HG02623 (cell line): Measurements from ENCODE around the gene CAMK1D.

ENCODE experiments used
- ATAC-seq: cut with Tn5 transposase; IDR thresholded peaks from one replicate; pipeline ENCODE4 v1.9.1; 2021; ENCODE audit warnings: moderate library complexity; ENCODE audit not compliant: unreplicated experiment

The CAMK1D gene

DNA sequence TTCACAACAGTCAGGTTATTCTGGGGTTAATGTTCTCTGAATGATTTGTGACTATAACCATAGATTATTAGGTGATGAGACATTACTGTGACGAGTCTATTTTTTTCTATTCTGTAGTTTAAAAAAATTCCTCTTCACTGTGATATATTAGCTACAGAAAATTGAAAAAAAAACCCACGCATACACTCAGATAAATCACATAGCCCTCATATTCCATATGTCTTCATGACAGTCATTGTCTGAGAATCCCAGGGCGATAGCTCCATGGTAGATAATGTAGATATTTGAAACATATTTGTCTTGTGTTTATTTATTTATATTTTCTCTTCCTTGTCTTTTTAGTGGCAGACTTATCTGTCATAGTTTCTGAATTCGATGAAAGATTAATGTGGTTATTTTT lies 110.0 kb downstream of the CAMK1D start:
- ATAC-seq, result no peak

DNA sequence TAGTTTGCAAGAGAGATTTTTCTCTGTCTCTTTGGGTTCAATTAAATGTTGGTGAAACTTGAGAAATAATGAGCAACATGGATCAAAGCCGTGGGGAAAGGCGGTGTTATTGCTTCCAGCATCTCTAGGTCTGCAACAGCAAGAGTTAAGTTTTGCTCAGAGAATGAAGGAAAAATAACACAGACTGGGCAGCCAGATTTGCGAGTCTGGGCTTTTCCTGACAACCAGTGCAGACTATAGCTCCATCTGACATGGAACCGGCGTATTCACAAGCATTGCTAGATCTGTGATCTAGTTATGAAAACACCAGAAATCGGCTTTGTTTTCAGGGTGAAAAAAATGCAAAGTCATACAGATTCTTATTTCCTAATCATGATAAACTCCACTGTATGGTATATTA lies 110.4 kb downstream of the CAMK1D start:
- no peak for ATAC-seq

- no peak for ATAC-seq
Measured at GRCh38 chr10:12463459-12463838, 114.1 kb downstream of the CAMK1D start.

GRCh38 chr10:12465385-12466136 lies 116.2 kb downstream of the CAMK1D start:
- ATAC-seq, result no peak

- ATAC-seq, result no peak
Measured at GRCh38 chr10:12466704-12467305, 117.5 kb downstream of the CAMK1D start.

DNA sequence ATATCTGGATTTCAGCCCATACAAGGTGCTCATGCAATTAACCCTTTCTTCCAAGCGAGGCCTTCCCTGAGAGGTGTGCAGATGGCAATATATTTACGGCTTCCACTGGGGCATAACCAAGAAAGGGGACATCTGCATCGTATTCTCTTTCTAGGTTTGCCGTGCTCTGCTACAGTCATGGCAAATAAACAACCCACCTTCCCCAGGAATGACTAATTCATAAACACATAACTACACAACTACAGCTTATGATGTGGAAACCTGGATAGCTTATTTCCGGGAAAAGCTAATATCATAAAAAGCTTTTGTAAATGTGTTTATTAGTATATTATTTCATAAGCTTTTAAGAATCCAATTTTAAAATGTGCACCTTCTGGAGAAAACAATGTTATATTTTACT lies 120.0 kb downstream of the CAMK1D start:
- no peak for ATAC-seq

GRCh38 chr10:12470719-12471118 lies 121.4 kb downstream of the CAMK1D start:
- ATAC-seq, result no peak

GRCh38 chr10:12471135-12471534 lies 121.8 kb downstream of the CAMK1D start:
- ATAC-seq, result no peak

DNA sequence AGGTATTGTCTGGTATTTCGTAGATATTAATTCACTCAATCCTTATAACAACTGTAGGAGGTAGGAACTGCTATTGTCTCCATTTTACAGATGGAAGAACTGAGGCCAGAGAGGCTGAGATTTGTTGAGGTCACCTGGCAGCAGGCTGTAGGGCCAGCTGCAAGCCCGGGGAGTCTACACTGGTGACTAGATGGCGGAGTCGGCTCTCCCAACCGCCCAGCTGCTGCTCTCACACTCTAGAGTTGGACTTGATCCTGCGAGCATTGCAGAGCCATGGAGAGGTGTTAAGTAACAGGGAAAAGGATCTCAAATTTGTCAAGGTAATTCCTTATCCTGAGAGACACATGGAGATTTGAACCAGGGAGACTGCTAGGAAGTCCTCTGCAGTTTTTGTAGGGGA lies 124.1 kb downstream of the CAMK1D start:
- no peak for ATAC-seq

DNA sequence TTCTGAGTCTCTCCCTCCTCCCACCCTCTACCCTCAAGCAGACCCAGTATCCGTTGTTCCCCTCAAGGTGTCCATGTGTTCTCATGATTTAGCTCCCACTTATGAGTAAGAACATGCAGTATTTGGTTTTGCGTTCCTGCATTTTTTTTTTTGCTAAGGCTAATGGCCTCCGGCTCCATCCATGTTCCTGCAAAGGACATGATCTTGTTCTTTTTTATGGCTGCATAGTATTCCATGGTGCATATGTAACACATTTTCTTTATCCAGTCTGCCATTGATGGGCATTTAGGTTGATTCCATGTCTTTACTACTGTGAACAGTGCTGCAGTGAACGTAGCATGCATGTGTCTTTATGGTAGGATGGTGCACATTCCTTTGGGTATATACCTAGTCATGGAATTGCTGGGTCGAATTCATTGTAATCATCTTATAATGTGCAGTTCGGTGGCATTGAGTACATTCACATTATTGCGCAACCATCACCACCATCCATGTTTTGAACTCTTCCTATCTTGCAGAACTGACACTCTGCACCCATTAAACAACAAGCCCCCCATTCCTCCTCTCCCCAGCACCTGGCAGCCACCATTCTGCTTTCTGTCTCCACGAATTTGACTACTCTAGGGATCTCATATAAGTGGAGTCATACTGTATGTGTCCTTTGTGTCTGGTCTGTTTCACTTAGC lies 125.5 kb downstream of the CAMK1D start:
- ATAC-seq, result no peak

GRCh38 chr10:12476656-12477055 lies 127.3 kb downstream of the CAMK1D start:
- ATAC-seq, result no peak

- ATAC-seq, result no peak
Measured at GRCh38 chr10:12479437-12479844, 130.1 kb downstream of the CAMK1D start.

DNA sequence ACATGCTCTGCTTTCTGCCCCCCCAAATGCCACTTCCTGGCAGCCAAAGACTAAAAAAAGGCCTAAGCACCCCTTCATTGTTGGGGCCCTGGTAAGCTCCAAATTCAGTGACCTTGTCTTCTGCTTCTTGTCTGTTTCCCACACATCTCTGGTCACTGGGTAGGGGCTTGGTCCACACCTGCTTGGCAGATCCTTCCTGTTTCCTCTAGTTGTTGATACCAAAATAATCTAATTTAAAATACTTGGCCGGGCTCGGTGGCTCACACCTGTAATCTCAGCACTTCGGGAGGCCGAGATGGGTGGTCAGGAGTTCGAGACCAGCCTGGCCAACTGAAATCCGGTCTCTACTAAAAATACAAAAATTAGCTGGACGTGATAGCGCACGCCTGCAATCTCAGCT lies 130.6 kb downstream of the CAMK1D start:
- ATAC-seq, result no peak

- no peak for ATAC-seq
Measured at GRCh38 chr10:12480440-12480839, 131.1 kb downstream of the CAMK1D start.

DNA sequence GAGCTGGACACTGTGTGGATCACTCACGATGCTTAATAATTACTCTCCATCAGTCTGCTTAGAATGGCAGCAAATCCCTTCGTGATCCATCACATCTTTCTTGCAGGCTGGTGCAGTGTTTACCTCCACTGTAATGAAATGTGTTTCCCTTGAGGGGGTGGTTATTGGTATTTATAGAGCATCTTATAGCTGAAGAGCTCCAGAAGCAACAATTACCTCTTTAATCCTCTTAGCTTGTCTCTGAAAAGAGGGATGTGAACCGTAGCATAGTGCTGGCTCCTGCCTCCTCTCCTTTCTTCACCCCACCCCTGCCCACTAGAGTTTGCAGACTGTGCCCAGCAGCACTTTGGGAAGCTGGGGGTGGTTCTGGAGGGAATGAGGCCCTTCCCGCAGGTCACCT lies 132.6 kb downstream of the CAMK1D start:
- no peak for ATAC-seq

- no peak for ATAC-seq
Measured at GRCh38 chr10:12482587-12482986, 133.2 kb downstream of the CAMK1D start.

DNA sequence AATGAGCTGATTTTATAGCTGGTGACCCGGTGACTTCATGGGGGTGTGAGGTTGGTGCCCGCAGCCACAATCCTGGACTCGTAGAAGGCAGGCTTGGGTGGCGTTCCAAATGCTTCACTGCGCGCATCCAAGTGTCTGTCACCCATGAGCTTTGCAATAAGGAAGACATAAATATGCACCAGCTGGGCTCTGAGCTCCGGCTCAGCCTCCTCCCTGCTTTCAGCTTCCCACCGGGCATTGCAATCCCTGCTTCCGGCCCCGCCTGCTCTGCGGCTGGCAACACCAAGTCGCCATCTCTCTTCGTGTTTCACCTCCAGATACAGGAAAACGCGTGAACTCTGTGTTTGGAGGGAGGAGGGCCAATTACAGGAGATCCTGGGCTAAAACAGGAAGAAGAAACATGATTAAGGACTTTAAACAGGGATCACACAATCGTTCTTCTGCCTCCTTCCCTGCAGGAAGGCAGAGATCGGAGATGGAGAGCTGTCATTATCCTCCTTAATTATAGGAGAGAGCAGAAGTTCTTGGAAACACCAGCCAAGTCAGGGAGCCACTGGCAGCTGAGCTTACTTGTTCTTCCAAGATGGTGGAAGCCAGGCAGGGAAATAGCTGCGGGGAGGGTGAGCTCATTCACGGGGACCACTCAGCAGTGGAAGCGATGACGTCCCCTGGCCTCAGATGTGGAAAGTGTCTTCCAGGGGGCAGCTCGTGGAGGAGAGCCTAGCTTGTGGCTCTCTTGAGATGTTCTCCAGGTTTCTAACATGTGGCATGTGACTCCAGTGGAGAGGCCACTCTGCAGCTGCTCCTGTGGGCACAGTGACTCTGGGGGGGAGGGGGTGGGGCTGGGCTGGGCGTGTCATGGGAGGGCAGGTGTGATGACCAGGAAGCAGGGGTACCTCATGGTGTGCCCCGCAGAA lies 134.9 kb downstream of the CAMK1D start:
- peak; percentile 12 for ATAC-seq

DNA sequence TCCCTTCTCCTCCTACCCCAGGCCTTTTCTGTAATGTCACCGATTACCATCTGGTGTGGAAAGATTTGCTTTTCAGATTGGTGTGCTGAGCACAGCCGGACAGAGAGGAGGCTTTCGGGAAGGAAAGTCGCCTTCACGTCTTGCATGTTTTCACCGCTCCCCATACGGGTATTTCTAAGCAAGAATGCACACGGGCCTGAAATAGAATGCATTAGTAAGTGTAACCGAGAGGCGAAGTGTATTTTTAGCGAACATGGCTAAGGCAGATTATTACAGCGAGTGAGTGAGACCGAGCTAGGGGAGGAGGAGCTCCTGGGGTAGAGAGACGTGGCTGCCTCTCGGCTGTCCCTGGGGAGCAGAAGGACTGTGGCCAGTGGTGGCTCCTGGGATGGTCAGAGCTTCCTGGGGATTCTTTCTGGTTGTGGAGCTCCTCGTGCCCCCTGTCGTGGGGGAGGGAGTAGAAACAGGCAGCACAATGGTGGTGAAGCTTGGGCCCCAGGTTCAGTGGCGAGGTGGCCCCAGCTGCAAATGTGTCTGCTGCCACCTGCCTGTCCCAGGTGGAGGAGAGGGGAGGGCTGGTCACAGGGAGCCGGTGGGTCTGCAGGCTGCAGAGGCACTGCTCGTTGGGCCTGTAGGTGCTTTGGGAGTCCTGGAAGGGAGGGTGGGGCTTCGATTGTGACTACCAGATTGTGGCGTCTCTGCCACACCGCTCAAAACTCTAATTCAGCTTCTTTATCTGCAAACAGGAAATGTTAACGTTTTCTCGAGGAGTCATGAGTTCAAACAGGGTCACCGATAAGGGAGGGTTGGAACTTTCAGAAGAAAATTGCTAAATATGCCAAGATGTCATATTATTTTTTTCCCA lies 135.8 kb downstream of the CAMK1D start:
- peak; percentile 55 for ATAC-seq

GRCh38 chr10:12487366-12487765 lies 138.0 kb downstream of the CAMK1D start:
- ATAC-seq, result no peak

- no peak for ATAC-seq
Measured at GRCh38 chr10:12488626-12489025, 139.3 kb downstream of the CAMK1D start.
